Tibial nerve (tissue), 4 donors: ENCODE data around the gene LRRC15.

Experiments used
- CTCF ChIP-seq, 5 experiments: fragments of 200-600 bp in 3 of 5; fragments of 450-650 bp in 2 of 5; sonication (generic) in 3 of 5; IDR thresholded peaks; one replicate each; pipeline ENCODE4 v1.5.1; 2016 to 2019; ENCODE audit warnings: antibody characterized with exemption in 5 of 5, mild to moderate bottlenecking in 3 of 5, moderate library complexity in 2 of 5
- EP300 ChIP-seq, 2 donors: sonication (generic); formaldehyde crosslinking; IDR thresholded peaks; one replicate each; pipeline ENCODE4 v1.6.1; 2017; ENCODE audit warnings: antibody characterized with exemption in 2 of 2, mild to moderate bottlenecking in 1 of 2
- POLR2A ChIP-seq, 2 donors: fragments of 450-650 bp; IDR thresholded peaks; one replicate each; pipeline ENCODE4 v1.6.1; 2017; ENCODE audit warnings: antibody characterized with exemption in 2 of 2, mild to moderate bottlenecking in 2 of 2, moderate library complexity in 2 of 2

DNA sequence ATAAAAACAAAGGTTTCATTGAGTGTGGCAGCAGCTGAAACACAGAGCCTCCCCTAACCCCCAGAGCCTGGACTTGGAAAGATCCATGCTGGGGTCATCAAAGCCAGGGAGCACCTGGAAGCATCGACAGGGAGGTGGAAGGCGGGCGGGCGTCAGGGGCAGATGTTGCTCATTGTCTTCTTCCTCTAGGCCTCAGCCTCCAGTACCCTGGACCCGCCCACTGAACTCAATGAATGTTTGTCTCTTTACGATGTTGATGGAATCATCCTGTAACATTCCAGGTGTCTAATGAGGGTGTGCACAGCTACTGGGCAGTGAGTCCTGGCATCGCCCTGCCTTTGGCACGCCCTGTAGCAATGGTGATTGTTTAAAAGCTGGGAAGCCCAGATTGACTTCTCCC lies 19.7 kb upstream of the LRRC15 start:
- TF ChIP-seq CTCF (IDR thresholded peaks at IDR 0.05) (no peak), POLR2A (IDR thresholded peaks at IDR 0.05) (no peak), EP300 (IDR thresholded peaks at IDR 0.05) (no peak)
